ENCODE results near the gene TRAF1.

Gene TRAF1

GRCh38 chr9:120878188-120879130, 48.1 kb downstream of the TRAF1 start:
- Histone ChIP-seq H3K36me3 (peaks cover 19% of the 10 kb centered on the region), H3K27ac (peak overlapping the region; percentile 93), H3K9me3 (ENCODE audit: severe bottlenecking) (no peaks in the 10 kb centered on the region), H3K27me3 (ENCODE audit: insufficient read depth, low read depth, severe bottlenecking) (no peaks in the 10 kb centered on the region), H3K4me3 (ENCODE audit: low read depth, low read length) (peak overlapping the region; percentile 93)
- no peak for TF ChIP-seq CTCF (IDR thresholded peaks at IDR 0.05; ENCODE audit: low read depth, low read length)
- peak; percentile 66 for DNase-seq

GRCh38 chr9:120877276-120878034, 49.1 kb downstream of the TRAF1 start:
- DNase-seq, result peak; percentile 90
- no peaks in the 10 kb centered on the region for H3K9me3 ChIP-seq (ENCODE audit: severe bottlenecking)
- no peaks in the 10 kb centered on the region for H3K27me3 ChIP-seq (ENCODE audit: insufficient read depth, low read depth, severe bottlenecking)
- peak overlapping the region; percentile 93 for H3K4me3 ChIP-seq (ENCODE audit: low read depth, low read length)
- H3K36me3 ChIP-seq, result peaks cover 29% of the 10 kb centered on the region
- TF ChIP-seq CTCF (IDR thresholded peaks at IDR 0.05; ENCODE audit: low read depth, low read length), result peak; percentile 30; the same call in 1 of the 2 replicates
- H3K27ac ChIP-seq, result peak overlapping the region; percentile 93

GRCh38 chr9:120876842-120877240, 49.8 kb downstream of the TRAF1 start, which contains the start of gene PHF19:
Gene PHF19, minus strand, starts transcription at chr9:120877188. Its CDS starts 2,447 bp downstream, at chr9:120874741.
- no peak for TF ChIP-seq CTCF (IDR thresholded peaks at IDR 0.05; ENCODE audit: low read depth, low read length)
- peak within 1 kb of the TSS; percentile 97 for H3K27ac ChIP-seq
- no peak for DNase-seq
- peaks cover 35% of the 10 kb centered on the region for H3K36me3 ChIP-seq
- H3K9me3 ChIP-seq (ENCODE audit: severe bottlenecking), result no peaks in the 10 kb centered on the region
- peak within 1 kb of the TSS; percentile 93 for H3K4me3 ChIP-seq (ENCODE audit: low read depth, low read length)
- no peaks in the 10 kb centered on the region for H3K27me3 ChIP-seq (ENCODE audit: insufficient read depth, low read depth, severe bottlenecking)

- Histone ChIP-seq H3K27ac (peak overlapping the region; percentile 97), H3K4me3 (ENCODE audit: low read depth, low read length) (peak overlapping the region; percentile 87), H3K9me3 (ENCODE audit: severe bottlenecking) (no peaks in the 10 kb centered on the region), H3K27me3 (ENCODE audit: insufficient read depth, low read depth, severe bottlenecking) (no peaks in the 10 kb centered on the region), H3K36me3 (peaks cover 40% of the 10 kb centered on the region)
- DNase-seq, result peak; percentile 97
- peak; percentile 44 for TF ChIP-seq CTCF (IDR thresholded peaks at IDR 0.05; ENCODE audit: low read depth, low read length)
Measured at GRCh38 chr9:120875954-120876841, 50.4 kb downstream of the TRAF1 start.

- TF ChIP-seq CTCF (IDR thresholded peaks at IDR 0.05; ENCODE audit: low read depth, low read length), result no peak
- H3K9me3 ChIP-seq (ENCODE audit: severe bottlenecking), result no peaks in the 10 kb centered on the region
- peaks cover 44% of the 10 kb centered on the region for H3K36me3 ChIP-seq
- peak overlapping the region; percentile 97 for H3K27ac ChIP-seq
- no peaks in the 10 kb centered on the region for H3K27me3 ChIP-seq (ENCODE audit: insufficient read depth, low read depth, severe bottlenecking)
- peak overlapping the region; percentile 87 for H3K4me3 ChIP-seq (ENCODE audit: low read depth, low read length)
- no peak for DNase-seq
Measured at GRCh38 chr9:120875643-120875953, 51.0 kb downstream of the TRAF1 start.
